HG03457 (cell line): Measurements from ENCODE around the gene SH3YL1.

Experiments
- ATAC-seq: cut with Tn5 transposase; IDR thresholded peaks from one replicate; pipeline ENCODE4 v1.9.1; 2021; ENCODE audit warnings: moderate number of reproducible peaks; ENCODE audit not compliant: unreplicated experiment

The SH3YL1 gene

GRCh38 chr2:282371-283263 is 18.8 kb upstream of the SH3YL1 start:
- no peak for ATAC-seq

- ATAC-seq = no peak
Measured at GRCh38 chr2:281381-281780, 17.5 kb upstream of the SH3YL1 start.

- ATAC-seq = no peak
Measured at GRCh38 chr2:280650-281110, 16.8 kb upstream of the SH3YL1 start.

- ATAC-seq = no peak
Measured at GRCh38 chr2:279956-280649, 16.3 kb upstream of the SH3YL1 start.

- ATAC-seq = no peak
Measured at GRCh38 chr2:279366-279765, 15.5 kb upstream of the SH3YL1 start.

GRCh38 chr2:278927-279320 is 15.1 kb upstream of the SH3YL1 start:
- ATAC-seq = no peak

GRCh38 chr2:278312-278926 is 14.6 kb upstream of the SH3YL1 start:
- ATAC-seq = no peak

GRCh38 chr2:275466-275865 is 11.6 kb upstream of the SH3YL1 start:
- peak; percentile 83 for ATAC-seq

- no peak for ATAC-seq
Measured at GRCh38 chr2:274503-274902, 10.7 kb upstream of the SH3YL1 start.

- ATAC-seq = no peak
Measured at GRCh38 chr2:273333-273732, 9.5 kb upstream of the SH3YL1 start.

GRCh38 chr2:271917-272316 is 8.1 kb upstream of the SH3YL1 start:
- no peak for ATAC-seq

- ATAC-seq = no peak
Measured at GRCh38 chr2:270861-271260, 7.0 kb upstream of the SH3YL1 start.

GRCh38 chr2:269356-270030 is 5.7 kb upstream of the SH3YL1 start:
- no peak for ATAC-seq

GRCh38 chr2:268323-268722 is 4.5 kb upstream of the SH3YL1 start:
- ATAC-seq = no peak

- peak; percentile 91 for ATAC-seq
Measured at GRCh38 chr2:264493-265468, 949 bp upstream of the SH3YL1 start, which contains the start of gene ACP1. ACP1 (plus strand) TSS chr2:264947; CDS start chr2:264965, 18 bp downstream.

- no peak for ATAC-seq
Measured at GRCh38 chr2:263022-263738, 652 bp downstream of the SH3YL1 start.

- ATAC-seq = no peak
Measured at GRCh38 chr2:262117-262516, 1.7 kb downstream of the SH3YL1 start.

GRCh38 chr2:260507-261161 is 3.2 kb downstream of the SH3YL1 start:
- no peak for ATAC-seq
